ENCODE data around the gene WDR59.

DNA sequence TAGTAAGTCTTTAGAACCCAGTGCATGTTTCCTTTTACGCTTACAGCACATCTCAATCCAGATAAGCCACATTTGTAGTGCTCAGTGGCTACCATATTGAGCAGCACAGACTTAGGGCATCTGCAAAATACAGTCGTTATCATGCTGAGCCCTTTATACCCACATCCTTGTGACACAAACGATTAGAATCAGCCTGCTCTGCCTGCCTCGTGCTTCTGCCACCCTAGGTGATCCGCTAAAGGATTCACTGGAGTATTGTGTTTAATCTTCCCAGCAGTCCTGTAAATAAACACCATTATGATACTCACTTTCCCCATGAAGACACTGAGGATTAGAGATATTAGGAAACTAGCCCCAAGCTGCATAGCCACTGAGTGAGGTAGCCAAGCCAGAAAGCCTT lies 159.0 kb downstream of the WDR59 start:
- TF ChIP-seq, protein P1, sequence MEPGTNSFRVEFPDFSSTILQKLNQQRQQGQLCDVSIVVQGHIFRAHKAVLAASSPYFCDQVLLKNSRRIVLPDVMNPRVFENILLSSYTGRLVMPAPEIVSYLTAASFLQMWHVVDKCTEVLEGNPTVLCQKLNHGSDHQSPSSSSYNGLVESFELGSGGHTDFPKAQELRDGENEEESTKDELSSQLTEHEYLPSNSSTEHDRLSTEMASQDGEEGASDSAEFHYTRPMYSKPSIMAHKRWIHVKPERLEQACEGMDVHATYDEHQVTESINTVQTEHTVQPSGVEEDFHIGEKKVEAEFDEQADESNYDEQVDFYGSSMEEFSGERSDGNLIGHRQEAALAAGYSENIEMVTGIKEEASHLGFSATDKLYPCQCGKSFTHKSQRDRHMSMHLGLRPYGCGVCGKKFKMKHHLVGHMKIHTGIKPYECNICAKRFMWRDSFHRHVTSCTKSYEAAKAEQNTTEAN (CRISPR knock-in tag; IDR thresholded peaks at IDR 0.05): no peak
- TF ChIP-seq, protein P2, sequence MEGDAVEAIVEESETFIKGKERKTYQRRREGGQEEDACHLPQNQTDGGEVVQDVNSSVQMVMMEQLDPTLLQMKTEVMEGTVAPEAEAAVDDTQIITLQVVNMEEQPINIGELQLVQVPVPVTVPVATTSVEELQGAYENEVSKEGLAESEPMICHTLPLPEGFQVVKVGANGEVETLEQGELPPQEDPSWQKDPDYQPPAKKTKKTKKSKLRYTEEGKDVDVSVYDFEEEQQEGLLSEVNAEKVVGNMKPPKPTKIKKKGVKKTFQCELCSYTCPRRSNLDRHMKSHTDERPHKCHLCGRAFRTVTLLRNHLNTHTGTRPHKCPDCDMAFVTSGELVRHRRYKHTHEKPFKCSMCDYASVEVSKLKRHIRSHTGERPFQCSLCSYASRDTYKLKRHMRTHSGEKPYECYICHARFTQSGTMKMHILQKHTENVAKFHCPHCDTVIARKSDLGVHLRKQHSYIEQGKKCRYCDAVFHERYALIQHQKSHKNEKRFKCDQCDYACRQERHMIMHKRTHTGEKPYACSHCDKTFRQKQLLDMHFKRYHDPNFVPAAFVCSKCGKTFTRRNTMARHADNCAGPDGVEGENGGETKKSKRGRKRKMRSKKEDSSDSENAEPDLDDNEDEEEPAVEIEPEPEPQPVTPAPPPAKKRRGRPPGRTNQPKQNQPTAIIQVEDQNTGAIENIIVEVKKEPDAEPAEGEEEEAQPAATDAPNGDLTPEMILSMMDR (IDR thresholded peaks at IDR 0.05 in 2 of 3, conservative IDR thresholded peaks at IDR 0.05 in 1 of 3; ENCODE audit: insufficient read depth in 2 of 3, low read depth in 1 of 3, low read length in 3 of 3): no peak
- TF ChIP-seq HDAC1 (IDR thresholded peaks at IDR 0.05) (no peak), TCF3 (CRISPR knock-in tag; IDR thresholded peaks at IDR 0.05) (no peak), CREB5 (CRISPR knock-in tag; IDR thresholded peaks at IDR 0.05) (no peak), U2AF1 (optimal IDR thresholded peaks at IDR 0.05; ENCODE audit: low read depth, low read length) (no peak)
